ENCODE measurements around the gene IGFBP1. TPM values are rescaled to one million over a fixed set of nuclear protein-coding genes. Genes with fewer than 3 reads are reported as not detected.

The IGFBP1 gene
- total RNA-seq, 1 donor, result under 0.01 TPM

GRCh38 chr7:45880433-45880860 is 7.8 kb upstream of the IGFBP1 start:
- no peak for DNase-seq (ENCODE audit: low read depth in 2 of 3, low spot score in 2 of 3)

- DNase-seq (ENCODE audit: low read depth in 2 of 3, low spot score in 2 of 3), result no peak
Measured at GRCh38 chr7:45881280-45881758, 7.0 kb upstream of the IGFBP1 start.

- DNase-seq (ENCODE audit: low read depth in 2 of 3, low spot score in 2 of 3), result no peak
Measured at GRCh38 chr7:45881759-45882464, 6.4 kb upstream of the IGFBP1 start.

GRCh38 chr7:45882465-45882810 is 5.8 kb upstream of the IGFBP1 start:
- no peak for DNase-seq (ENCODE audit: low read depth in 2 of 3, low spot score in 2 of 3)

GRCh38 chr7:45884136-45884535 is 4.2 kb upstream of the IGFBP1 start:
- no peak for DNase-seq (ENCODE audit: low read depth in 2 of 3, low spot score in 2 of 3)

GRCh38 chr7:45885264-45885882 is 2.9 kb upstream of the IGFBP1 start:
- no peak for DNase-seq (ENCODE audit: low read depth in 2 of 3, low spot score in 2 of 3)

- no peak for DNase-seq (ENCODE audit: low read depth in 2 of 3, low spot score in 2 of 3)
Measured at GRCh38 chr7:45886931-45887667, 1.2 kb upstream of the IGFBP1 start.

GRCh38 chr7:45888993-45889366 is 692 bp downstream of the IGFBP1 start:
- DNase-seq (ENCODE audit: low read depth in 2 of 3, low spot score in 2 of 3), result no peak

GRCh38 chr7:45889367-45890067 is 1.2 kb downstream of the IGFBP1 start:
- no peak for DNase-seq (ENCODE audit: low read depth in 2 of 3, low spot score in 2 of 3)

GRCh38 chr7:45890125-45890901 is 2.0 kb downstream of the IGFBP1 start:
- DNase-seq (ENCODE audit: low read depth in 2 of 3, low spot score in 2 of 3), result no peak

- peak in 2 of 3 donors; percentile 13 to 52 for DNase-seq (ENCODE audit: low read depth in 2 of 3, low spot score in 2 of 3)
Measured at GRCh38 chr7:45890902-45891461, 2.7 kb downstream of the IGFBP1 start.

- DNase-seq (ENCODE audit: low read depth in 2 of 3, low spot score in 2 of 3), result no peak
Measured at GRCh38 chr7:45891462-45892402, 3.4 kb downstream of the IGFBP1 start.

- no peak for DNase-seq (ENCODE audit: low read depth in 2 of 3, low spot score in 2 of 3)
Measured at GRCh38 chr7:45892407-45893035, 4.2 kb downstream of the IGFBP1 start.

GRCh38 chr7:45893374-45893995 is 5.2 kb downstream of the IGFBP1 start:
- no peak for DNase-seq (ENCODE audit: low read depth in 2 of 3, low spot score in 2 of 3)

- no peak for DNase-seq (ENCODE audit: low read depth in 2 of 3, low spot score in 2 of 3)
Measured at GRCh38 chr7:45893996-45894664, 5.8 kb downstream of the IGFBP1 start.

- DNase-seq (ENCODE audit: low read depth in 2 of 3, low spot score in 2 of 3), result no peak
Measured at GRCh38 chr7:45894665-45895062, 6.4 kb downstream of the IGFBP1 start.

- no peak for DNase-seq (ENCODE audit: low read depth in 2 of 3, low spot score in 2 of 3)
Measured at GRCh38 chr7:45897042-45897690, 8.9 kb downstream of the IGFBP1 start.

Data from hematopoietic multipotent progenitor cell (in vitro differentiated cells).